NT2/D1 (cell line): ENCODE measurements around the gene SDC3.

Source experiments
- YY1 ChIP-seq: IDR thresholded peaks from 2 replicates; pipeline ENCODE4 v1.6.1; 2011; ENCODE audit not compliant: insufficient read length, insufficient read depth
- ZNF274 ChIP-seq: IDR thresholded peaks from 2 replicates; pipeline ENCODE4 v1.6.1; 2011; ENCODE audit warnings: mild to moderate bottlenecking, low read depth, low read length

DNA sequence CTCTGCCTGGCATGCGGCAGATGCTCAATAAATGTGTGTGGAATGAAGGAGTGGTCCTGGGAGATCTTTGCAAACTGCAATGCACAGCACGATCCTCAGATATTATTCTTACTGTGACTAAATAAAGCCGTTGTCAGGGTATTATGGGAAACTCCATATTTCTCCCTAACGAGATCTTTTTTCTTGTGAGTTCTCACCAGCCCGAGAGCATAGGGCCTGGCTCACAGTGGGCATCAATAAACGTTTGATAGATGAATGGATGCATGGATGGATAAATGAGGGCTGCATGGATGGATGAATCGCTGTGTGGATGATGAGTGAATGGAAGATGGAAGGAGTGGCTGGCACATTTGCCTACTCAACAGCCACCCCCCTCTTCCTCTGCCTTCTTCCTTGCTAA lies 69.6 kb downstream of the SDC3 start:
- TF ChIP-seq ZNF274: no peak
- no peak for TF ChIP-seq YY1
